Mesothelial cell of epicardium (in vitro differentiated cells): ENCODE results near the gene FMO3. TPM values are rescaled to one million over a fixed set of nuclear protein-coding genes. Genes with fewer than 3 reads are reported as not detected.

Experiments used
- DNase-seq, 2 experiments: peaks; one replicate each; pipeline ENCODE4 v3.0.0; 2021; ENCODE audit warnings: low spot score in 2 of 2; ENCODE audit not compliant: unreplicated experiment in 2 of 2
- H3K27ac Mint-ChIP-seq: 2 replicates; pipeline ENCODE4 v1.8.0; 2021; ENCODE audit warnings: mixed read lengths
- H3K27me3 Mint-ChIP-seq: 2 replicates; pipeline ENCODE4 v1.8.0; 2021; ENCODE audit warnings: low read depth, mixed read lengths
- H3K36me3 Mint-ChIP-seq: 2 replicates; pipeline ENCODE4 v1.8.0; 2021; ENCODE audit warnings: mixed read lengths
- H3K4me1 Mint-ChIP-seq: 2 replicates; pipeline ENCODE4 v1.8.0; 2021; ENCODE audit warnings: mixed read lengths
- H3K4me3 Mint-ChIP-seq: 2 replicates; pipeline ENCODE4 v1.8.0; 2021; ENCODE audit warnings: mild to moderate bottlenecking, moderate library complexity, mixed read lengths
- H3K9me3 Mint-ChIP-seq: 2 replicates; pipeline ENCODE4 v1.8.0; 2021; ENCODE audit warnings: mixed read lengths
- total RNA-seq: library from RNA; stranded (reverse); gene quantifications from 3 replicates; pipeline ENCODE4 v1.2.1, GENCODE V29; 2021
- TF ChIP-seq, protein P1 (sequence below): fragments of 200-600 bp; sonication (generic); IDR thresholded peaks from one replicate; pipeline ENCODE4 v1.5.0; 2021; ENCODE audit warnings: antibody characterized with exemption; ENCODE audit not compliant: unreplicated experiment

The FMO3 gene
- total RNA-seq, 1 donor from 2014 or later = not detected

DNA sequence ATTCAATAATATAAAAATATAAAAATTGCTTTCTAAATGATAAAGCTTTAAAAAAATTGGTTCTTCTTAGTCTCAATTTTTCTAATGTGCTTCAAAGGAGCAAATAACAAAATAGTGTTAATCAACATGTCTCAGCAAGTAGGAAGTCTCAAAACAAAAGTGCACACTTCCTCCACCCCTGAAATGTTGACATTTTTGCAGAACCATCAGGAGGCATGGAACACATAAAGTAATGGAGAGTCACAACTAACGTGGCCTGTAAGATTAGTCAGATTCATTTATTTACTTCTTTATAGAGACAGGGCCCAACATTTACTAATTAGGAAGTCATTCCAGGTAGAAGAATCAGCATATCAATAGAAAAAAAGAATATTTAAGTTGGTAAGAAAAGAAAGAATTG lies 59.5 kb downstream of the FMO3 start:
- Mint-ChIP-seq H3K9me3 (no peaks in the 10 kb centered on the region), H3K27me3 (peaks cover 3% of the 10 kb centered on the region), H3K36me3 (no peaks in the 10 kb centered on the region), H3K4me1 (peaks cover 7% of the 10 kb centered on the region), H3K4me3 (no peak overlapping the region), H3K27ac (no peak overlapping the region)
- TF ChIP-seq, protein P1, sequence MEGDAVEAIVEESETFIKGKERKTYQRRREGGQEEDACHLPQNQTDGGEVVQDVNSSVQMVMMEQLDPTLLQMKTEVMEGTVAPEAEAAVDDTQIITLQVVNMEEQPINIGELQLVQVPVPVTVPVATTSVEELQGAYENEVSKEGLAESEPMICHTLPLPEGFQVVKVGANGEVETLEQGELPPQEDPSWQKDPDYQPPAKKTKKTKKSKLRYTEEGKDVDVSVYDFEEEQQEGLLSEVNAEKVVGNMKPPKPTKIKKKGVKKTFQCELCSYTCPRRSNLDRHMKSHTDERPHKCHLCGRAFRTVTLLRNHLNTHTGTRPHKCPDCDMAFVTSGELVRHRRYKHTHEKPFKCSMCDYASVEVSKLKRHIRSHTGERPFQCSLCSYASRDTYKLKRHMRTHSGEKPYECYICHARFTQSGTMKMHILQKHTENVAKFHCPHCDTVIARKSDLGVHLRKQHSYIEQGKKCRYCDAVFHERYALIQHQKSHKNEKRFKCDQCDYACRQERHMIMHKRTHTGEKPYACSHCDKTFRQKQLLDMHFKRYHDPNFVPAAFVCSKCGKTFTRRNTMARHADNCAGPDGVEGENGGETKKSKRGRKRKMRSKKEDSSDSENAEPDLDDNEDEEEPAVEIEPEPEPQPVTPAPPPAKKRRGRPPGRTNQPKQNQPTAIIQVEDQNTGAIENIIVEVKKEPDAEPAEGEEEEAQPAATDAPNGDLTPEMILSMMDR = no peak
- DNase-seq = no peak

DNA sequence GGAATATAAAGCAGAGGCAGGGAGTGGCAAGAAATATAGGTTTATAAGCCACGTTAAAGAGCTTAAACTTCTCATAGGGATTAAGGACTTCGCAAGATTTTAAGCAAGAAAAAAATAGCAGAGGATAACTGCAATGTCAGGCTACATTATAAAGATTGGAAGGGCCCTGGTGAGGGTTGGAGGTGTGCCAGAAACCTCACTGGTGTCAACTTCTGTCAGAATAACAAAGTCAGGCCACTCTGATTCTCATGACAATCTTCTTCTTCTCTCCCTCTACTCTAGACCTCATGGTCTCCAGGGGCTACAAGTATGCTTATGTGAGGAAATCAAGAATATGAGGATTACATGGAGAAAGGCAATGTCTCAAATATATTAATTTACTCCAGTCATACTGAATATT lies 61.8 kb downstream of the FMO3 start:
- TF ChIP-seq, protein P1 = no peak
- Mint-ChIP-seq H3K36me3 (no peaks in the 10 kb centered on the region), H3K27ac (no peak overlapping the region), H3K4me1 (peaks cover 7% of the 10 kb centered on the region), H3K9me3 (no peaks in the 10 kb centered on the region), H3K4me3 (no peak overlapping the region), H3K27me3 (peaks cover 8% of the 10 kb centered on the region)
- DNase-seq = no peak

DNA sequence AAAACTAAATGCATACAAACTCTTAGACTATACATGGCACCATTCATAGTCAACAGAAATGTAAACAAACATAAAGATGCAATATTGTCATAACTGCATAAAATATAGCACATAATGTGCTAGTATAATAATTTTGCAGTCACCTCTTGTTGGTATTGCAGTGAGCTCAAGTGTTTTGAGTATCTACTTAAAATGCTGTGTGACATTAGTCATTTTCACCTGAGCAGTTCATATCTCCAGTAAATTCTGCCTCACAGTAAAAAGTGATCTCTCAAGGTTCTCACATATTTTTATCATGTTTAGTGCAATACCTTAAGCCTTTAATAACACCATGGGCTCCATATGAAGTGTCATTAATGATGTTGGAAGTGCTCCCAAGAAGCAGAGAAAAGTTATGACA lies 64.8 kb downstream of the FMO3 start:
- TF ChIP-seq, protein P1 = no peak
- peaks cover 4% of the 10 kb centered on the region for H3K27me3 Mint-ChIP-seq
- H3K9me3 Mint-ChIP-seq = no peaks in the 10 kb centered on the region

DNA sequence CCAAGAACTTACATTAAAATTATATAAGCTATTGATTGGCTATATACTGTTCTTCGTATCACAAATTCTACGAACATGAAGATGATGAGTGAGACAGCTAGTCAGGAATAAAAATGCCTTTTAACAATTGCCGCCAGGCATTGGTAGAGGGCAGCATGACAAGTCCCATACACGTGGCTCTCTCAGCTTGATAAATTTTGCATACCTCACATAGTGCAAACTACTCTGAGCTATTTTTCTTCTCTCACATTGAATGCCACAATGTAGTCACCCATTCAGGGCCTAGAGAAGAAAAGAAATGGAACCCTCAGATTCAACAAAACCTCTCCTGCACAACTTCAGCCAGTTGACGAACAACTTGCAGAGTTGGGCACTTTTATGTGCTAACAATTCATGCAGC lies 67.4 kb downstream of the FMO3 start:
- peaks cover 30% of the 10 kb centered on the region for H3K4me1 Mint-ChIP-seq
- DNase-seq = no peak
- peak overlapping the region; percentile 68 for H3K27ac Mint-ChIP-seq
- TF ChIP-seq, protein P1 = no peak
- H3K36me3 Mint-ChIP-seq = no peaks in the 10 kb centered on the region
- no peak overlapping the region for H3K4me3 Mint-ChIP-seq
- no peaks in the 10 kb centered on the region for H3K9me3 Mint-ChIP-seq
- H3K27me3 Mint-ChIP-seq = peaks cover 4% of the 10 kb centered on the region

More for the DNA sequence above, 64.8 kb downstream of the FMO3 start:
- Mint-ChIP-seq H3K27ac (no peak overlapping the region), H3K4me3 (no peak overlapping the region), H3K36me3 (no peaks in the 10 kb centered on the region), H3K4me1 (peaks cover 26% of the 10 kb centered on the region)
- DNase-seq = no peak

DNA sequence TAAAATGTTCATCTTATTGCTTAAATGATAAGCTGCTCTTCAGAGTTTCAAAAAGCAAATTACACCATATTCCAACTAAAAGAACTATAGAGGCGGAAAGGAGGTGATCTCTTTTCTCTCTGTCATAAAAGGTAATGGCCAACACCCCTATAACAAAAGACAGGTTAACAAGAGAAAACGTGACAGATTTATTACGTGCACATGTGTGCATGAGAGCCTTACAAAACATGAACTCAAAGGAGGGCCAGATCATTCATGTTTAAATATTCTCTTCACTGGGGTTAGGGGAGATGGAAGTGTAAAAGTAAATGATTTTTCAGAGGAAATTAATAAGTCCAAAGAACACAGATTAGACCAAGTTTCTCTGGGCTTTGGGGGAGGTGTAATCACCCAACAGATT lies 67.8 kb downstream of the FMO3 start:
- TF ChIP-seq, protein P1 = no peak
- DNase-seq = no peak
- Mint-ChIP-seq H3K9me3 (no peaks in the 10 kb centered on the region), H3K4me3 (no peak overlapping the region), H3K27me3 (peaks cover 4% of the 10 kb centered on the region), H3K36me3 (no peaks in the 10 kb centered on the region), H3K4me1 (peaks cover 30% of the 10 kb centered on the region), H3K27ac (peak overlapping the region; percentile 68)

DNA sequence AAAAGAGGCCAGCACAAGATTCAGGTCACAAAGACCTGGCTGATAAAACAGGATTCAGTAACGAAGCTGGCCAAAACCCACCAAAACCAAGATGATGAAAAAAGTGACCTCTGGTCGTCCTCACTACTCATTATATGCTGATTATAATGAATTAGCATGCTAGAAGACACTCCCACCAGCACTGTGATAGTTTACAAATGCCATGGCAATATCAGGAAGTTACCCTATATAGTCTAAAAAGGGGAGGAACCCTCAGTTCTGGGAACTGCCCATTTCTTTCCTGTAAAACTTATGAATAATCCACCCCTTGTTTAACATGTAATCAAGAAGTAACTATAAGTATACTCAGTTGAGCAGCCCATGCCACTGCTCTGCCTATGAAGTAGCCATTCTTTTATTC lies 68.4 kb downstream of the FMO3 start:
- H3K27me3 Mint-ChIP-seq = peaks cover 4% of the 10 kb centered on the region
- no peak for DNase-seq
- H3K27ac Mint-ChIP-seq = no peak overlapping the region
- no peaks in the 10 kb centered on the region for H3K36me3 Mint-ChIP-seq
- no peak overlapping the region for H3K4me3 Mint-ChIP-seq
- H3K9me3 Mint-ChIP-seq = no peaks in the 10 kb centered on the region
- H3K4me1 Mint-ChIP-seq = peaks cover 30% of the 10 kb centered on the region
- TF ChIP-seq, protein P1 = no peak
